Epithelial cell of proximal tubule (primary cell): ENCODE data around the gene PAX3. TPM values are rescaled to one million over a fixed set of nuclear protein-coding genes. Genes with fewer than 3 reads are reported as not detected.

ENCODE experiments used
- DNase-seq: peaks from one replicate; pipeline ENCODE4 v3.0.0-alpha.2; 2011; ENCODE audit warnings: low read depth
- H3K4me3 ChIP-seq: 2 replicates; pipeline ENCODE4 v1.5.1; 2011; ENCODE audit warnings: low read depth, mild to moderate bottlenecking, low read length
- CTCF ChIP-seq: conservative IDR thresholded peaks from 2 replicates; pipeline ENCODE4 v1.5.1; 2012; ENCODE audit warnings: low read depth, mild to moderate bottlenecking, low read length
- total RNA-seq: library from RNA; depleted of rRNA; stranded (reverse); fragments of >200 nt; gene quantifications from 2 replicates; pipeline ENCODE4 v1.2.3, GENCODE V29; 2015

Gene PAX3
- total RNA-seq, 1 donor from 2014 or later = not detected

GRCh38 chr2:222290736-222291484, 7.9 kb downstream of the PAX3 start:
- DNase-seq = no peak
- H3K4me3 ChIP-seq = no peak overlapping the region
- TF ChIP-seq CTCF = no peak

- DNase-seq = no peak
- no peak overlapping the region for H3K4me3 ChIP-seq
- TF ChIP-seq CTCF = no peak
Observed at GRCh38 chr2:222290401-222290735, 8.4 kb downstream of the PAX3 start.

GRCh38 chr2:222289278-222290160, 9.3 kb downstream of the PAX3 start:
- no peak for DNase-seq
- no peak for TF ChIP-seq CTCF
- no peak overlapping the region for H3K4me3 ChIP-seq

- no peak for DNase-seq
- TF ChIP-seq CTCF = no peak
- no peak overlapping the region for H3K4me3 ChIP-seq
Observed at GRCh38 chr2:222288590-222289277, 10.1 kb downstream of the PAX3 start.

- TF ChIP-seq CTCF = no peak
- DNase-seq = no peak
Observed at GRCh38 chr2:222287862-222288479, 10.8 kb downstream of the PAX3 start.

GRCh38 chr2:222284466-222284865, 14.3 kb downstream of the PAX3 start:
- no peak for DNase-seq
- TF ChIP-seq CTCF = no peak
- H3K4me3 ChIP-seq = no peak overlapping the region

More at GRCh38 chr2:222287862-222288479, 10.8 kb downstream of the PAX3 start:
- no peak overlapping the region for H3K4me3 ChIP-seq
